Measurements from ENCODE around the gene GLIS1.
A peak's percentile ranks its signal among the peaks of the same experiment; 100 is the strongest.

The GLIS1 gene

DNA sequence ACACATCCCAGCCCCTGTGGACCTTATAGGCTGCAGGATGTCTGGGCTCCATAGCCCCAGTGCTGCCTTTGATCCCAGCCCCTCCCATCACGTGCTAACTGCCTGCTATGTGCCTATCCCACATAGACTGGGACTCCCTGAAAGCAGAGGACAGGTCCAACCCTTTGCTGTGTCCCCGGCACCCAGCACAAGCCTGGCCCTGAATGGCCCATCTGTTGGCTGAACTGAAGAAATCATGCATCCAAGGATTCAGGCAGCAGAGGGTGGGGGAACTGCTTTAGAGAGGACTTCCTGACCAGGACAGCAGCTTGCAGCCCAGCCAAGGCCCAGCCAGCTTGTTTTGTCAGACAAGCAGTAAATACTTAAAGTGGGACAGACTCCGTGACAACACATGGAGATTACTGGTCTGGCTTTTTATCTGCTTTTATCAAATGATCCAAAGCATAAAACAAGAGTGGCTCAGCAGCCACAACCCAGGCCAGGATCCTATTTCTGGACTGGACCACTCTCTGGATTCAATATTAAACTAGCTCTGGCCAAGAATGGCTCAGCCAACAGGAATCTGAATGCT lies 69.3 kb downstream of the GLIS1 start:
- peak; percentile 15 for DNase-seq

DNA sequence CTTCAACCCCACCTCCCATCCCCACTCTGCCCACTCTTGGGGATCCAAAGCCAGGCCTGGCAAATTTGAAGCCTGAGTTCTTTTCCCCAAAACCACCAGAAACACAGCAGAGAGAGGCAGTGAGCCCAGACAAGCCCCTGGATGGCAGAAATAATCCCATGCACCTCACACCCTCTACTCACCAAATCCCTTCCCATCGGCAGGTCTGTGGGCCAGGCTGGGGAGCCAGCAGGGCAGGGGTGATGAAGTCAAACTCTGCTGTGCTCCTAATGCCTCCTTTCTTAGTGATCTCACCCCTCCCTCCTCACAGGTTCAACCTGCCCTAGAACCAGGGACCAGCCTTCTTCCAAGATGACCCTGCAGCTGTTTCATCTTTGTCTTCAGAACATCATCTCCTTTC lies 72.4 kb downstream of the GLIS1 start:
- no peak for DNase-seq

- no peak for DNase-seq
Measured at GRCh38 chr1:53665996-53666395, 73.0 kb downstream of the GLIS1 start.

- DNase-seq: peak; percentile 8
Measured at GRCh38 chr1:53663529-53664300, 75.2 kb downstream of the GLIS1 start.

DNA sequence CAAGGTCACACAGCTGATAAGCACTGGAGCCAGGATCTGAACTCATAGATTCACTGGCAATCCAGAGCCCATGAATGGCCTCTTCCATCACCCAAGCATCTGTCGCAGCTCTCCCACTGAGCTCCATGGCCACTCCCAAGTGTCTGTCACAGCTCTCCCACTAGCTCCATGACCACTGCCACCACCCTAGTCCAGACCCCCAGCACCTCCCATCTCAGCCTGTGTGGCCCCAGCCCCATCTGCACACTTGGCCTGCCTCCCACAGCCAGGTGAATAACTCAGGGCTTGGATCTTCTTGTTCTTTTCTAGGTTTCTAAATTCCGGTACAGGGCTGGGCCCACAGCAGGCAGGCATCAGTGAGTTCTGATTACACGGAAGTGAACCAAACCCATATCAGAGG lies 76.0 kb downstream of the GLIS1 start:
- peak; percentile 24 for DNase-seq

DNA sequence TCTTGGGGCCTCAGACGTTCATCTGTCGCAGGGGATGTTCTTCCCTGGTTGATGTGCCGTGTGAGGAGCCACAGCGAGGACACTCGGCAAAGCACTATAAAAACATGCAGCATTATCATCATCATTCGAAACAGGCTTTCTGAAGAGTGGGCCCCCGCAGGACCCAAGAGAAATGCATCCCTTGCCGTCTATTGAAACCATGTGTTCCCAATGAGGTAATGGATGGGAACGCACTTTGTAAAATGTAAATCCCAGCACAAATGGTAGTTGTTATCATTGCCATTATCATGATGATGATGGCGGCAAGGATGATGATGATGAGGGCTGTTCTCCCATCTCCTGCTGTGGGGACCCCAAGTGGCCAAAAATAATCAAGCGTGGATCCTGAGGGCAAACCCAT lies 76.8 kb downstream of the GLIS1 start:
- DNase-seq: peak; percentile 20

- DNase-seq: no peak
Measured at GRCh38 chr1:53661496-53661895, 77.5 kb downstream of the GLIS1 start.

DNA sequence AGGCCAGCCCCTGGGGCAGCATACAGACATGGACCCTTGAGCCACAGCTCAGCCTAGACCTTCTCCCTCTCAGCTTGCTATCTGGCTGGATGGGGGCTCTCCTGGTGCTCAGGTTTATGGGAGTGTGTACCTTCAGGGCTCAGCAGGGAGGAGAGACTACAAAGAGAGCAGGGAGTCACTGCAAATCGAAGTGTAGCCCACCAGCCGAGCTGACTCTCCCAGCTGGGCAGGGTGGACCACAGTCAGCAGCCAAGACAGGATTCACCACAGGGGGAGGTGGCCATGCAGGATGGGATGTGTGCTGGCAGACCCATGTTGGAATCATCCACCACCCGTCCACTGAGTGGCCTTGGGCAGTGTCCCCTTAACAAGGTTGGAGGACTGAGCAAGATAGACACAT lies 78.3 kb downstream of the GLIS1 start:
- DNase-seq: no peak

DNA sequence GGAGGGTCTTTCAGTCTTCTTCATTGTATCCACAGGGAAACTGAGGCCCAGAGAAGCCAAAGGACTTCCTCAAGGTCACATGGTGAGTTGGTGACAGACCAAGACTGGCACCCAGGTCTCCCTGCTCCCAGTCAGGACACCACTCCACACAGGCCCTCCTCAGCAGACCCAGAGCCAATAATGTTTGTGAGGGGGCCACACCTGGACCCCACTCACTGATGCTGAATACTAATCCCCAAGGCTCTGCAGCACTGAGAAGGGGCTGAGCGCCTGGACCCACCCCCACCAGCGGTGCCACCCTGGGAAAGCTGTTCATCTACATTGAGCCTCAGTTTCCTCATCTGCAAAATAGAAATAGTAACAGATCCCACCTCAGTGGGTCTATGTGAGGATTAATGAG lies 79.5 kb downstream of the GLIS1 start:
- DNase-seq: no peak

GRCh38 chr1:53658489-53659230 lies 80.3 kb downstream of the GLIS1 start:
- DNase-seq: no peak

- DNase-seq: peak; percentile 18
Measured at GRCh38 chr1:53657891-53658396, 81.0 kb downstream of the GLIS1 start.

- peak; percentile 16 for DNase-seq
Measured at GRCh38 chr1:53657531-53657805, 81.5 kb downstream of the GLIS1 start.

- no peak for DNase-seq
Measured at GRCh38 chr1:53656747-53657530, 82.0 kb downstream of the GLIS1 start.

GRCh38 chr1:53655931-53656746 lies 82.8 kb downstream of the GLIS1 start:
- DNase-seq: no peak

DNA sequence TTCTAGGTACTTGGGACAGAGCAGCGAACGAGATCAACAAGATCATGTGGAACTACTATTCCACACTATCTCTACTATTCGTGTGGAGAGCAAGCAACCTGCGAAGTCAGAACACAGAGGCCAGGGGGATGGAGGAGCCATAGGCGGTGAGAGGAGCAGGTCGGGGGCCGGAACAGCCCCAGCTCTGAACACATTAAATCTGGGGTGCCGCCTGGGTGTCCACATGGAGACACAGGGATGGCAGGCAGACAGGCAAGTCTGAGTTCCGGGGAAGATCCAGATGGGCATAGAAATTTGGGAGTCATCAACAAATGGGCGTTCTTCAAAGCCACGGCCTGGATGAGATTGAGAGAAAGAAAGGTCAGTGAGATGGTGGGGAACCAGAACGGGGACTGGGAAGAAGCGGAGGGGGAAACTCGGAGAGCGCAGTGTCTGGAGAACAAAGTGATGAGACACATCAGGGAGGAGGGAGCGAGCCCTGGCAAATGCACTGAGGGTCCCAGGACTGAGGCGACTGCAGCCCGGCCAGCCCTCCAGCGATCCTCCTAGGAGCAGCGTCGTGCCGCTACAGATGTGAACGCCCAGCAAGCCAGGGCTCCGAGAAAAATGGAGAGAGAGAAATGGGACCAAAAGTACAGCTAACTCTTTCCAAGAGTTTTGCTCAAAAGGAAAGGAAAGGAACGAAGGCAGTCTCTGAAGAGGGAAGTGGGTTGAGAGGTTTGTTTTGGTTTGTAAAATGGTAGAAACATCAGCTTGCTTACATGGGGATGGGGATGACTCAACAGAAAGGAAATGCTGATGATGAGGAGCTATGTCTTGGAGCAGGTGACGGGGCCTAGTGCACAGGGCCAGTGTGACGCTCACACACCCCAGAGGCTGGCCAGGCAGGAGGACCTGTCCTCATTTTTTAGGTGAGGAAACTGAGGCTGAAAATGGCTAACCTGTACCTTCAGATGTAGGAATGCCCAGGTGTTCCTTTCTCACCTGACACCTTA lies 84.5 kb downstream of the GLIS1 start:
- DNase-seq: no peak

GRCh38 chr1:53653631-53654030 lies 85.3 kb downstream of the GLIS1 start:
- no peak for DNase-seq

DNA sequence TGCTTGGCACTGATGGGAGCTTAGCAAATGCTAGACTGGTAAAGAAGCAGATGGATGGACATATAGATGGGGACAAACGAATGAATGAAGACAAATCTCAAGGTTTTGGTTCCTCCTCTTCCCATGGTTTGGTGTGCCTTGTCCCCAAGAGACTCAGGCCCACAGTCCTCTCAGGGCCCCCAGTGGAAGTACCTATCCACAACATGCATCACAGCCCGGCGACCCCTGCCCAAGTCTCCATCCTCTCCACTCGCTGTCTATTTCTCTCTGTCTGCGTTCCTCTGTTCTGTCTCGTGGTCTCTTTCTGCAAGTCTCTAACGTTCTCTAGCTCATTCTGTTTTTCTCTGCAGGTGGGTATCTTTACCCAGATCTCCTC lies 85.8 kb downstream of the GLIS1 start:
- no peak for DNase-seq

DNA sequence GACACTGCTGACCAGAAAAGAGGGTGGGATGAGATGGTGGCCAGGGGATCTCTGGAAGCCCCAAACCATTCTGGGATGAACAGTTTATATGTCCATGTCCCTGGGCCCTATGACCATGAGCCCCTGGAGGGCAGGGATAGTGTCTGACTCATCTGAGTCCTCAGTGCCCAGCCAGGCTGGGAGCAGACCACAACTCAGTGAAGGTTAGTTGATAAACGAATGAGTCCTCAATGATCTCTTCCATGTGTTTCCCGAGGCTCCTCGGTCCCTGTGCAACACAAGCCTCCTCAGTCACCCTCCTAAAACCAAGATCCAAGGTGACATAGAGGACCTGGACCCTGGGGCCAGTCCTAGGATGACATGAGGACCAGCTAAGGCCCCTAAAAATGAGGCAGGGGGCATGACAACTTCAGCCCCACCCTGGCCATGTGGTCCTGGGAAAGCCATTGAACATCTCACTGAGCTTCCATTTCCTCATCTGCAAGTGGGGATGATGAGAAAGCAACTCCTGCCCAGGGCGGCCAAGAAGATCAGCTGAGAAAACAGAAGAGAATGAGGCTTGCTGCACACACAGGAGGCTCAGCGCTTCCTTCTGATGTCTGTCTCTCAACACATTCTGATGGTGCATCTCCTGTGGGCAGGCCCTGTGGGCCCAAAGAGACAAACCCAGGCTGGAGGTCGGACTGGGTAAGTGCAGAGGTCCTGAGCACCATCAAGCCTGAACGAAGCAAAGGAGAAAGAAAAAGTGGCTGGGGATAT lies 86.3 kb downstream of the GLIS1 start:
- no peak for DNase-seq

GRCh38 chr1:53651356-53651755 lies 87.6 kb downstream of the GLIS1 start:
- no peak for DNase-seq

DNA sequence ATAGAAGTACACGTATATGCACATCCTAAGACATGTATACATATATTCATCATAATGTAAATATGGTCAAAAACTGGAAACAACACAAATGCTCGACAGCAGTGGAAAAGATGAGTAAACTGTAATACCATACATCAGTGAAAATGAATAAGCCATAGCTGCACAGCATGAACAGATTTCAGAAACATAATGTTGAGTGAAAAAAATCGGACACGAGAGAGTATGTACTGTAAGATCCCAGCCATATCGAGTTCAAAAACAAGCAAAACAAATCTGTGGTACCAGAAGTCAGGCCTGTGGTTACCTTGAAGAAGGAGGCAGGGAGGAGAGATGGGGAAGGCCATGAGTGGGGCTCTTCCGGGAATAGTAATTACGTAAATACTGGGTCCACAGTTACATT lies 90.4 kb downstream of the GLIS1 start:
- DNase-seq: no peak
